GM12878 (cell line): ENCODE measurements around the gene RND2. TPM values are rescaled to one million over a fixed set of nuclear protein-coding genes. Genes with fewer than 3 reads are reported as not detected.

Experiments used
- ATAC-seq: fragments of 200-7000 bp; cut with Tn5 transposase; 3 replicates; pipeline ENCODE4 v1.9.1; 2020; ENCODE audit warnings: mild to moderate bottlenecking, moderate library complexity
- Bru-seq: library from RNA; stranded (reverse); fragments of 400-500 nt; gene quantifications from one replicate; lab custom pipeline; 2021; lab: Mats Ljungman, UMichigan
- BruChase-seq, 2 experiments: library from RNA; stranded (reverse); fragments of 400-500 nt; gene quantifications; one replicate each; lab custom pipeline; 2021; lab: Mats Ljungman, UMichigan
- BruUV-seq: library from RNA; stranded (reverse); fragments of 400-500 nt; replicated peaks from 2 replicates; lab custom pipeline; 2021; lab: Mats Ljungman, UMichigan
- CTCF ChIA-PET: fragments of 300-600 bp; sonication (Branson Sonifier 250); formaldehyde crosslinking; extraction: SDS; loops from one replicate; lab custom pipeline; 2021; ENCODE audit warnings: inconsistent platforms; lab: Yijun Ruan, JAX
- POLR2A ChIA-PET: fragments of 350-600 bp; formaldehyde crosslinking; extraction: SDS; loops from one replicate; lab custom pipeline; 2021; ENCODE audit warnings: inconsistent platforms; lab: Charles Lee
- RAD21 ChIA-PET: fragments of 300-600 bp; sonication (Branson Sonifier 250); formaldehyde crosslinking; loops from one replicate; lab custom pipeline; 2023; ENCODE audit warnings: antibody characterized with exemption; ENCODE audit not compliant: unreplicated experiment; lab: Charles Lee
- SMC1A ChIA-PET: fragments of 300-600 bp; sonication (Branson Sonifier 250); formaldehyde crosslinking; loops from one replicate; lab custom pipeline; 2023; ENCODE audit not compliant: unreplicated experiment, uncharacterized antibody; lab: Charles Lee
- DNase-seq: peaks from one replicate; pipeline ENCODE4 v3.0.0-alpha.2; 2011; ENCODE audit warnings: low read depth, low spot score
- FAIRE-seq: peaks from 3 replicates; lab custom pipeline; 2011; peaks lifted over from hg19 to GRCh38; lab: Jason Lieb, UNC
- H2AFZ ChIP-seq: 2 replicates; pipeline ENCODE4 v1.6.0; 2011; ENCODE audit warnings: low read depth, low read length, control low read depth; ENCODE audit not compliant: control insufficient read depth
- H3K27ac ChIP-seq: 2 replicates; pipeline ENCODE4 v1.5.1; 2011; ENCODE audit warnings: control low read depth; ENCODE audit not compliant: control insufficient read depth, insufficient read depth
- H3K27me3 ChIP-seq, 2 experiments: replicated peaks in 1 of 2; 2 replicates each; pipeline versions ENCODE4 v1.6.0 to v1.6.1; 2011; ENCODE audit warnings: low read length in 1 of 2; ENCODE audit not compliant: control insufficient read depth in 2 of 2, insufficient read depth in 2 of 2
- H3K36me3 ChIP-seq, 2 experiments: 2 replicates each; pipeline ENCODE4 v1.5.1; 2011; ENCODE audit warnings: low read length in 1 of 2; ENCODE audit not compliant: control insufficient read depth in 2 of 2, insufficient read depth in 2 of 2
- H3K4me1 ChIP-seq: 2 replicates; pipeline ENCODE4 v1.6.1; 2011; ENCODE audit warnings: mild to moderate bottlenecking, low read length, moderate library complexity, mixed read lengths; ENCODE audit not compliant: control insufficient read depth, insufficient read depth
- H3K4me2 ChIP-seq: 2 replicates; pipeline ENCODE4 v1.6.0; 2011; ENCODE audit warnings: control low read depth; ENCODE audit not compliant: control insufficient read depth, insufficient read depth
- H3K4me3 ChIP-seq: fragments of 200-600 bp; sonication (generic); 2 replicates; pipeline ENCODE4 v1.5.1; 2016
- H3K79me2 ChIP-seq: 2 replicates; pipeline ENCODE4 v1.6.0; 2011; ENCODE audit warnings: low read length; ENCODE audit not compliant: control insufficient read depth, insufficient read depth
- H3K9ac ChIP-seq: 2 replicates; pipeline ENCODE4 v1.8.0; 2011; ENCODE audit warnings: low read length, control low read depth, mixed read lengths; ENCODE audit not compliant: control insufficient read depth, insufficient read depth
- H3K9me3 ChIP-seq: replicated peaks from 3 replicates; pipeline ENCODE4 v1.5.1; 2011; ENCODE audit warnings: mild to moderate bottlenecking, low read length; ENCODE audit not compliant: control insufficient read depth, insufficient read depth
- H4K20me1 ChIP-seq: 2 replicates; pipeline ENCODE4 v1.6.0; 2011; ENCODE audit not compliant: control insufficient read depth, insufficient read depth
- CTCF ChIP-seq, 3 experiments: IDR thresholded peaks in 2 of 3; conservative IDR thresholded peaks in 1 of 3; 2 replicates each; pipeline ENCODE4 v1.5.1; 2011; ENCODE audit warnings: low read depth in 3 of 3, low read length in 3 of 3, mild to moderate bottlenecking in 3 of 3, control low read depth in 2 of 3, moderate library complexity in 2 of 3, inconsistent platforms in 1 of 3, mixed read lengths in 1 of 3; ENCODE audit not compliant: control insufficient read depth in 2 of 3, insufficient read depth in 1 of 3; ENCODE audit errors: extremely low read depth in 1 of 3
- EED ChIP-seq: sonication (generic); IDR thresholded peaks from 2 replicates; pipeline ENCODE4 v1.6.1; 2016; ENCODE audit warnings: antibody characterized with exemption, low read depth
- EP300 ChIP-seq, 2 experiments: fragments of 150-350 bp in 1 of 2; IDR thresholded peaks; 2 replicates each; pipeline ENCODE4 v1.6.1; 2011 to 2012; ENCODE audit warnings: low read depth in 2 of 2, low read length in 2 of 2, borderline replicate concordance in 1 of 2, improper control_type of control experiment in 1 of 2, inconsistent platforms in 1 of 2; ENCODE audit not compliant: control insufficient read depth in 1 of 2
- EZH2 ChIP-seq: IDR thresholded peaks from 2 replicates; pipeline ENCODE4 v1.6.1; 2012; ENCODE audit warnings: low read depth, mild to moderate bottlenecking, control low read depth, inconsistent platforms, low read length, borderline replicate concordance; ENCODE audit not compliant: control insufficient read depth
- GATAD2B ChIP-seq: fragments of 450-650 bp; conservative IDR thresholded peaks from 2 replicates; pipeline ENCODE4 v1.6.1; 2017; ENCODE audit warnings: low read depth, mild to moderate bottlenecking, moderate library complexity
- MTA3 ChIP-seq: IDR thresholded peaks from 2 replicates; pipeline ENCODE4 v1.6.1; 2012; ENCODE audit warnings: low read length, inconsistent platforms, borderline replicate concordance
- NFIC ChIP-seq: IDR thresholded peaks from 2 replicates; pipeline ENCODE4 v1.6.1; 2012; ENCODE audit warnings: low read depth, mild to moderate bottlenecking, inconsistent platforms, low read length, moderate library complexity
- NKRF ChIP-seq: fragments of 450-650 bp; conservative IDR thresholded peaks from 2 replicates; pipeline ENCODE4 v1.6.1; 2017; ENCODE audit warnings: mild to moderate bottlenecking, moderate library complexity
- POLR2AphosphoS2 ChIP-seq: IDR thresholded peaks from 2 replicates; pipeline ENCODE4 v1.6.1; 2011; ENCODE audit warnings: low read depth, mild to moderate bottlenecking, low read length, improper control_type of control experiment, moderate library complexity
- RAD51 ChIP-seq: fragments of 450-650 bp; IDR thresholded peaks from 2 replicates; pipeline ENCODE4 v1.6.1; 2016; ENCODE audit warnings: moderate library complexity, mild to moderate bottlenecking, inconsistent platforms
- SPI1 ChIP-seq: IDR thresholded peaks from 2 replicates; pipeline ENCODE4 v1.6.1; 2011; ENCODE audit warnings: low read depth, mild to moderate bottlenecking, low read length, moderate library complexity, borderline replicate concordance; ENCODE audit not compliant: insufficient read depth
- TCF7 ChIP-seq: IDR thresholded peaks from 2 replicates; pipeline ENCODE4 v1.6.1; 2014; ENCODE audit warnings: antibody characterized with exemption, borderline replicate concordance
- WGBS: methylation state at CpG from one replicate; pipeline ENCODE4 v1.1.6; 2016; ENCODE audit warnings: low lambda C conversion rate; ENCODE audit not compliant: insufficient replicate concordance, insufficient coverage; ENCODE audit errors: missing lambda C conversion rate; 5-methylcytosine and 5-hydroxymethylcytosine counted together
- in situ Hi-C: fragments of 300-500 bp; cut with MboI; formaldehyde crosslinking; loops from 9 replicates; pipeline ENCODE4 v1.14.3; 2018; ENCODE audit warnings: mixed read lengths
- intact Hi-C: fragments of 100-400 bp; cut with micrococcal nuclease; formaldehyde crosslinking; loops from one replicate; pipeline ENCODE4 v1.14.2; 2022; ENCODE audit not compliant: unreplicated experiment
- long read RNA-seq, 2 experiments: library from polyadenylated mRNA; unstranded; transcript quantifications; one replicate each; pipeline ENCODE4 v2.0.0, GENCODE V29; 2019 to 2020
- polyA minus RNA-seq, 3 experiments: library from RNA; depleted of rRNA, polyadenylated mRNA; stranded (reverse); fragments of >200 nt; gene quantifications; 2 replicates each; pipeline ENCODE4 v1.2.3, GENCODE V29; 2011
- polyA plus RNA-seq, 11 experiments: library from polyadenylated mRNA; depleted of rRNA in 4 of 11; unstranded in 6 of 11; stranded (reverse) in 5 of 11; fragments of >200 nt; fragmentation: Nextera tagmentation in 4 of 11; fragmentation: Illumina TruSeq in 1 of 11; extraction: Ambion mirVana in 4 of 11; extraction: Trizol in 1 of 11; gene quantifications; 1 replicate in 1 of 11; 2 replicates in 10 of 11; pipeline versions ENCODE4 v1.2.1 to v1.2.3, GENCODE V29; 2011 to 2016; ENCODE audit warnings: inconsistent platforms in 2 of 11, missing spikeins in 2 of 11, low read depth in 1 of 11
- total RNA-seq, 4 experiments: library from RNA; depleted of rRNA in 3 of 4; stranded (reverse); fragments of >200 nt in 3 of 4; fragmentation: Illumina TruSeq in 1 of 4; extraction: Trizol in 1 of 4; gene quantifications; 2 replicates each; pipeline versions ENCODE4 v1.2.1 to v1.2.3, GENCODE V29; 2013 to 2021

The RND2 gene
- total RNA-seq (2013; cell fraction: nucleolus; rRNA removed): not detected in 2 replicates
- not detected in 2 replicates for total RNA-seq (2014; rRNA removed)
- not detected in 2 replicates for total RNA-seq (2014; rRNA removed; fragmentation: Illumina TruSeq; extraction: Trizol)
- not detected in 2 replicates for total RNA-seq (2021)
- polyA plus RNA-seq (2011; ENCODE audit: low read depth): not detected
- polyA plus RNA-seq (2011; rRNA removed): 0.01 and 0.03 TPM in 2 replicates
- 0.01 and 0.03 TPM in 2 replicates for polyA plus RNA-seq (2011; cell fraction: cytosol; rRNA removed)
- polyA plus RNA-seq (2011; cell fraction: nucleus; rRNA removed): 0.03 and 0.07 TPM in 2 replicates
- polyA plus RNA-seq (2012): 0.03 TPM in 2 replicates
- 0.01 TPM in 1 of 2 replicates, not detected in the other for polyA plus RNA-seq (2014; fragmentation: Illumina TruSeq; extraction: Trizol)
- polyA plus RNA-seq (2014; fragmentation: Nextera tagmentation; extraction: Ambion mirVana): not detected
- 0.03 TPM in 1 of 2 replicates, not detected in the other for polyA plus RNA-seq (2014; rRNA removed)
- under 1 TPM; 0.04 to 0.05 TPM for polyA plus RNA-seq (2016; fragmentation: Nextera tagmentation; extraction: Ambion mirVana)
- not detected in 2 replicates for polyA minus RNA-seq (2011; rRNA and poly(A)+ RNA removed)
- polyA minus RNA-seq (2011; cell fraction: cytosol; rRNA and poly(A)+ RNA removed): not detected in 2 replicates
- polyA minus RNA-seq (2011; cell fraction: nucleus; rRNA and poly(A)+ RNA removed): not detected in 2 replicates
- Bru-seq, nascent RNA: percentile 10 among the genes with signal in this experiment
- percentile 11 among the genes with signal in this experiment for BruChase-seq, experiment 1, labeled RNA remaining after a 6-hour chase
- BruChase-seq, experiment 2, labeled RNA remaining after a 2-hour chase: percentile 10 among the genes with signal in this experiment
- long read RNA-seq, experiment 1: 0 reads
- long read RNA-seq, experiment 2: 0 reads

- Histone ChIP-seq H3K79me2 (no peaks in the 10 kb centered on the region), H3K27ac (no peak within 1 kb of the TSS), H3K27me3 (no peaks in the 10 kb centered on the region), H3K4me2 (peak within 1 kb of the TSS; percentile 99), H3K4me1 (peaks cover 7% of the 10 kb centered on the region; the same call in 1 of the 2 replicates), H2AFZ (peak within 1 kb of the TSS; percentile 86), H3K36me3 (no peaks in the 10 kb centered on the region), H4K20me1 (no peaks in the 10 kb centered on the region), H3K4me3 (peak within 1 kb of the TSS; percentile 81; the same call in 1 of the 2 replicates), H3K9me3 (no peaks in the 10 kb centered on the region), H3K9ac (peak within 1 kb of the TSS; percentile 48)
- intact Hi-C loops (loop anchor here (5.0 kb wide), 1 partner anchor 308 kb away; no protein-coding TSS in a partner anchor), in situ Hi-C loops (loop anchor here (10.0 kb wide), 1 partner anchor 190 kb away; the partner anchor contains the start of gene TMEM106A)
- ChIA-PET POLR2A (interaction anchor here (0.6 to 1.2 kb wide), 6 partner anchors 9 to 364 kb away, joined by 3 to 5 read pairs (median 3); no protein-coding TSS in a partner anchor), RAD21 (interaction anchor here (0.7 to 1.4 kb wide), 7 partner anchors 17 to 459 kb away, joined by 3 to 9 read pairs (median 4); partner anchors contain the start of genes DHX8 and RPL27), CTCF (interaction anchor here (0.9 to 2.1 kb wide), 16 partner anchors 13 to 460 kb away, joined by 3 to 14 read pairs (median 4); partner anchors contain the start of genes BRCA1, IFI35 and RPL27), SMC1A (interaction anchor here (0.8 to 1.7 kb wide), 10 partner anchors 12 to 459 kb away, joined by 3 to 8 read pairs (median 4); partner anchors contain the start of genes BRCA1, DHX8 and RPL27)
- peak; percentile 95 for FAIRE-seq
- WGBS: 2% methylated on average over 42 of the region's 61 CpGs
- DNase-seq: peak; percentile 40
- peak; percentile 77 for ATAC-seq
- no TSS peak for BruUV-seq
- TF ChIP-seq EP300 (IDR thresholded peaks at IDR 0.05; ENCODE audit: borderline replicate concordance in 1 of 2, control insufficient read depth in 1 of 2, low read depth in 2 of 2, low read length in 2 of 2) (no peak), CTCF (IDR thresholded peaks at IDR 0.05 in 2 of 3, conservative IDR thresholded peaks at IDR 0.05 in 1 of 3; ENCODE audit: control insufficient read depth in 2 of 3, extremely low read depth in 1 of 3, insufficient read depth in 1 of 3, low read depth in 3 of 3, low read length in 3 of 3) (peak; percentile 70 to 82 (median 71)), GATAD2B (peak; percentile 55; the same call in 1 of the 2 replicates), NFIC (no peak), TCF7 (no peak), EZH2 (no peak), SPI1 (no peak), RAD51 (no peak), MTA3 (no peak), EED (no peak), POLR2AphosphoS2 (no peak), NKRF (peak; percentile 76; the same call in 1 of the 2 replicates)
These were observed at the start of gene RND2 for GRCh38 chr17:43024407-43025289. Gene RND2, plus strand, starts transcription at chr17:43025231. Its CDS starts 117 bp downstream, at chr17:43025348.
